Measurements from ENCODE around the gene LUZP1.

- TF ChIP-seq CTCF (IDR thresholded peaks at IDR 0.05) (no peak), POLR2A (IDR thresholded peaks at IDR 0.05) (no peak)
Measured at GRCh38 chr1:23193391-23194118, 24.9 kb upstream of the LUZP1 start.

All from adrenal gland (tissue), 5 donors.